K562 (cell line): ENCODE measurements around the gene PAIP1. TPM values are rescaled to one million over a fixed set of nuclear protein-coding genes. Genes with fewer than 3 reads are reported as not detected.

Experiments
- ATAC-seq: fragments of 200-7000 bp; cut with Tn5 transposase; 3 replicates; pipeline ENCODE4 v1.9.1; 2020; ENCODE audit warnings: moderate library complexity
- BruUV-seq: library from RNA; stranded (reverse); fragments of 400-500 nt; replicated peaks from 2 replicates; lab custom pipeline; 2021; lab: Mats Ljungman, UMichigan
- CTCF ChIA-PET: fragments of 300-600 bp; formaldehyde crosslinking; extraction: SDS; loops from one replicate; lab custom pipeline; 2021; ENCODE audit warnings: low intra/inter-chr PET ratio; lab: Yijun Ruan, JAX
- POLR2A ChIA-PET: fragments of 300-600, 350-650 bp; sonication (Branson Sonifier 250); formaldehyde crosslinking; extraction: SDS; loops from one replicate; lab custom pipeline; 2021; ENCODE audit warnings: antibody characterized with exemption, inconsistent platforms; lab: Yijun Ruan, JAX
- DNase-seq, 4 experiments: peaks; one replicate each; pipeline versions ENCODE4 v3.0.0 to v3.0.0-alpha.2; 2011 to 2018; ENCODE audit warnings: low spot score in 3 of 4, mixed read lengths in 3 of 4; ENCODE audit errors: extremely low read depth in 1 of 4
- FAIRE-seq: peaks from 2 replicates; lab custom pipeline; 2011; peaks lifted over from hg19 to GRCh38; lab: Jason Lieb, UNC
- H2AFZ ChIP-seq: 2 replicates; pipeline ENCODE4 v1.6.0; 2011; ENCODE audit warnings: low read depth, low read length, control low read depth, inconsistent platforms
- H3K27ac ChIP-seq: fragments of 200-600 bp; 3 replicates; pipeline ENCODE4 v1.8.0; 2011; ENCODE audit warnings: low read depth, mild to moderate bottlenecking, control low read depth, inconsistent platforms, low read length, moderate library complexity, mixed read lengths; ENCODE audit errors: extremely low read depth
- H3K27me3 ChIP-seq, 2 experiments: fragments of 300-600 bp in 1 of 2; 2 replicates in 1 of 2; 3 replicates in 1 of 2; pipeline versions ENCODE4 v1.6.0 to v1.8.0; 2011; ENCODE audit warnings: inconsistent platforms in 2 of 2, low read length in 2 of 2, mild to moderate bottlenecking in 1 of 2, mixed read lengths in 1 of 2, moderate library complexity in 1 of 2; ENCODE audit not compliant: control insufficient read depth in 2 of 2, insufficient read depth in 2 of 2
- H3K36me3 ChIP-seq: fragments of 300-600 bp; 3 replicates; pipeline ENCODE4 v1.8.0; 2011; ENCODE audit warnings: mild to moderate bottlenecking, low read length, inconsistent platforms; ENCODE audit not compliant: control insufficient read depth, insufficient read depth
- H3K4me1 ChIP-seq, 2 experiments: fragments of 200-600 bp in 1 of 2; replicated peaks in 1 of 2; 2 replicates in 1 of 2; 3 replicates in 1 of 2; pipeline versions ENCODE4 v1.5.1 to v1.8.0; 2011; ENCODE audit warnings: inconsistent platforms in 2 of 2, low read length in 2 of 2, mild to moderate bottlenecking in 1 of 2, mixed read lengths in 1 of 2, moderate library complexity in 1 of 2; ENCODE audit not compliant: control insufficient read depth in 2 of 2, insufficient read depth in 2 of 2
- H3K4me2 ChIP-seq: 2 replicates; pipeline ENCODE4 v1.6.1; 2011; ENCODE audit warnings: low read length, control low read depth, inconsistent platforms, mixed read lengths; ENCODE audit not compliant: insufficient read depth
- H3K4me3 ChIP-seq: fragments of 200-600 bp; sonication (generic), shearing (Covaris generic); 2 replicates; pipeline ENCODE4 v1.5.1; 2016; ENCODE audit warnings: control low read depth, inconsistent platforms
- H3K79me2 ChIP-seq: fragments of 200-600 bp; 3 replicates; pipeline ENCODE4 v1.8.0; 2011; ENCODE audit warnings: low read length, inconsistent platforms; ENCODE audit not compliant: control insufficient read depth, insufficient read depth
- H3K9ac ChIP-seq, 2 experiments: 2 replicates each; pipeline versions ENCODE4 v1.6.0 to v1.6.1; 2011; ENCODE audit warnings: low read depth in 2 of 2, low read length in 2 of 2, control low read depth in 1 of 2, inconsistent platforms in 1 of 2, mild to moderate bottlenecking in 1 of 2, mixed read lengths in 1 of 2; ENCODE audit not compliant: insufficient read depth in 1 of 2
- H3K9me1 ChIP-seq: one replicate; pipeline ENCODE4 v1.6.0; 2011; ENCODE audit warnings: inconsistent platforms, mild to moderate bottlenecking, low read length, moderate library complexity; ENCODE audit not compliant: control insufficient read depth, insufficient read depth
- H3K9me3 ChIP-seq: replicated peaks from 2 replicates; pipeline ENCODE4 v1.5.1; 2011; ENCODE audit warnings: low read depth, low read length, inconsistent platforms; ENCODE audit not compliant: control insufficient read depth, insufficient read depth
- H4K20me1 ChIP-seq: replicated peaks from 2 replicates; pipeline ENCODE4 v1.6.1; 2011; ENCODE audit warnings: low read length, inconsistent platforms, mixed read lengths; ENCODE audit not compliant: control insufficient read depth, insufficient read depth
- ADNP ChIP-seq: fragments of 200-800 bp; sonication (Bioruptor generic); IDR thresholded peaks from 2 replicates; pipeline ENCODE4 v1.6.1; 2016; ENCODE audit warnings: missing genetic modification characterization, missing compliant biosample characterization
- ARID1B ChIP-seq: fragments of 450-650 bp; IDR thresholded peaks from 2 replicates; pipeline ENCODE4 v1.6.1; 2016; ENCODE audit warnings: antibody characterized with exemption, mild to moderate bottlenecking, inconsistent platforms
- CEBPB ChIP-seq: fragments of 450-650 bp; IDR thresholded peaks from 2 replicates; pipeline ENCODE4 v1.6.1; 2016; ENCODE audit warnings: missing genetic modification characterization, missing compliant biosample characterization
- CEBPG ChIP-seq, 3 experiments: fragments of 200-800 bp in 1 of 3; sonication (Bioruptor generic) in 1 of 3; sonication (generic) in 1 of 3; formaldehyde crosslinking in 1 of 3; IDR thresholded peaks in 2 of 3; conservative IDR thresholded peaks in 1 of 3; 2 replicates each; pipeline versions ENCODE4 v1.6.1 to v1.8.0; 2016 to 2022; ENCODE audit warnings: missing compliant biosample characterization in 2 of 3, missing genetic modification characterization in 2 of 3, mild to moderate bottlenecking in 1 of 3, missing genetic modification reagents in 1 of 3
- DPF2 ChIP-seq: fragments of 450-650 bp; IDR thresholded peaks from 2 replicates; pipeline ENCODE4 v1.6.1; 2016
- FOXK1 ChIP-seq: sonication (generic); formaldehyde crosslinking; IDR thresholded peaks from 2 replicates; pipeline ENCODE4 v1.8.0; 2022; ENCODE audit warnings: missing genetic modification reagents, mild to moderate bottlenecking, borderline replicate concordance
- MAFG ChIP-seq: fragments of 450-650 bp; conservative IDR thresholded peaks from 2 replicates; pipeline ENCODE4 v1.6.1; 2016; ENCODE audit warnings: missing genetic modification characterization, missing compliant biosample characterization
- NFE2 ChIP-seq: IDR thresholded peaks from 2 replicates; pipeline ENCODE4 v1.6.1; 2014; ENCODE audit warnings: antibody characterized with exemption, low read depth
- PKNOX1 ChIP-seq: fragments of 450-650 bp; IDR thresholded peaks from 2 replicates; pipeline ENCODE4 v1.6.1; 2016
- SMARCA4 ChIP-seq: fragments of 450-650 bp; IDR thresholded peaks from 2 replicates; pipeline ENCODE4 v1.6.1; 2016
- TAL1 ChIP-seq: fragments of 450-650 bp; IDR thresholded peaks from 2 replicates; pipeline ENCODE4 v1.6.1; 2016; ENCODE audit warnings: mild to moderate bottlenecking
- WGBS: fragments of 100-300 bp; shearing (Covaris generic); methylation state at CpG from one replicate; pipeline ENCODE4 v1.1.6; 2016; ENCODE audit warnings: low coverage, mixed read lengths; ENCODE audit not compliant: insufficient coverage; ENCODE audit errors: missing lambda C conversion rate; 5-methylcytosine and 5-hydroxymethylcytosine counted together
- in situ Hi-C: fragments of 300-500 bp; cut with MboI; formaldehyde crosslinking; loops from 4 replicates; pipeline ENCODE4 v1.15.0; 2018; ENCODE audit warnings: inconsistent platforms, mixed read lengths
- intact Hi-C: fragments of 100-400 bp; cut with micrococcal nuclease; formaldehyde crosslinking; loops from 2 replicates; pipeline ENCODE4 v1.14.2; 2022
- polyA plus RNA-seq, 8 experiments: library from polyadenylated mRNA; depleted of rRNA in 4 of 8; stranded (reverse) in 5 of 8; unstranded in 3 of 8; fragments of >200 nt; fragmentation: Nextera tagmentation in 2 of 8; fragmentation: Illumina TruSeq in 1 of 8; extraction: Ambion mirVana in 2 of 8; extraction: Trizol in 1 of 8; gene quantifications; 2 replicates each; pipeline versions ENCODE4 v1.2.1 to v1.2.3, GENCODE V29; 2011 to 2014; ENCODE audit warnings: inconsistent platforms in 1 of 8, missing spikeins in 1 of 8
- total RNA-seq, 7 experiments: library from RNA; depleted of rRNA in 6 of 7; stranded (reverse); fragments of >200 nt in 6 of 7; fragmentation: Illumina TruSeq in 2 of 7; extraction: Trizol in 2 of 7; gene quantifications; 2 replicates each; pipeline versions ENCODE4 v1.2.1 to v1.2.3, GENCODE V29; 2011 to 2021; ENCODE audit warnings: low replicate concordance in 1 of 7

Gene PAIP1
- total and polyA plus RNA-seq, 9 of the 15 experiments (the other 6 are each of a cell fraction or from before 2014, with no cell fraction given): 51.7 to 181 (median 102) TPM

GRCh38 chr5:43486353-43486752, 70.5 kb downstream of the PAIP1 start:
- H3K9ac ChIP-seq: no peak overlapping the region
- H3K36me3 ChIP-seq: peaks cover 37% of the 10 kb centered on the region; the same call in 2 of the 3 replicates
- in situ Hi-C loops (no loop called here), intact Hi-C loops (loop anchor here (10.0 kb wide), 1 partner anchor 118 kb away; the partner anchor contains the start of gene NNT)
- H3K4me3 ChIP-seq: no peak overlapping the region
- no peaks in the 10 kb centered on the region for H4K20me1 ChIP-seq
- BruUV-seq: no TSS peak
- no peak for ATAC-seq
- 52% methylated on average over 3 of the region's 3 CpGs for whole genome bisulfite sequencing
- TF ChIP-seq FOXK1 (no peak), MAFG (tag) (peak; percentile 36; the same call in 1 of the 2 replicates), NFE2 (peak; percentile 61), DPF2 (peak; percentile 53; the same call in 1 of the 2 replicates), SMARCA4 (0 out of 2 replicates have a peak, but pooled peaks have one; percentile 23), PKNOX1 (no peak), ARID1B (peak; percentile 24; the same call in 1 of the 2 replicates), TAL1 (no peak), CEBPB (tag) (peak; percentile 87), CEBPG (CRISPR knock-in tag; IDR thresholded peaks at IDR 0.05) (0 out of 2 replicates have a peak, but pooled peaks have one; percentile 17), CEBPG (tag; conservative IDR thresholded peaks at IDR 0.05 in 1 of 2, IDR thresholded peaks at IDR 0.05 in 1 of 2) (peak in 1 of 2 experiments; percentile 53; a peak in 1 of 4 replicates), ADNP (tag) (0 out of 2 replicates have a peak, but pooled peaks have one; percentile 34)
- H3K9me3 ChIP-seq: 0 out of 2 replicates have a peak, but pooled peaks cover 1% of the 10 kb centered on the region
- H2AFZ ChIP-seq: no peak overlapping the region
- no peak for FAIRE-seq
- H3K9me1 ChIP-seq: no peaks in the 10 kb centered on the region
- ChIA-PET POLR2A (interaction anchor here (1.0 to 4.2 kb wide), 7 partner anchors 11 to 418 kb away, joined by 3 to 43 read pairs (median 3); partner anchors contain the start of genes C5orf34 and ZNF131), CTCF (no interaction called here)
- peak in 1 of 4 experiments; percentile 15 for DNase-seq
- H3K27ac ChIP-seq: no peak overlapping the region
- H3K79me2 ChIP-seq: peaks cover 25% of the 10 kb centered on the region
- no peaks in the 10 kb centered on the region for H3K27me3 ChIP-seq
- no peak overlapping the region for H3K4me2 ChIP-seq
- H3K4me1 ChIP-seq: peaks cover 6 to 8% of the 10 kb centered on the region in 2 experiments; a peak in 2 of 5 replicates
